HEK293 (cell line): ENCODE data around the gene P2RY2.

Experiments
- SCRT1 ChIP-seq: fragments of 450-650 bp; formaldehyde crosslinking; IDR thresholded peaks from 2 replicates; pipeline ENCODE4 v1.5.1; 2016; ENCODE audit warnings: missing biosample characterization, missing genetic modification characterization, borderline replicate concordance
- YY1 ChIP-seq: fragments of 450-650 bp; formaldehyde crosslinking; IDR thresholded peaks from 2 replicates; pipeline ENCODE4 v1.5.1; 2018; ENCODE audit warnings: missing biosample characterization, missing genetic modification characterization
- ZNF311 ChIP-seq: fragments of 450-650 bp; formaldehyde crosslinking; IDR thresholded peaks from 2 replicates; pipeline ENCODE4 v1.5.1; 2017; ENCODE audit warnings: missing biosample characterization, missing genetic modification characterization, borderline replicate concordance
- ZNF324 ChIP-seq: fragments of 450-650 bp; formaldehyde crosslinking; IDR thresholded peaks from 2 replicates; pipeline ENCODE4 v1.5.1; 2016; ENCODE audit warnings: missing biosample characterization, missing genetic modification characterization
- TF ChIP-seq, protein P1 (sequence below): fragments of 450-650 bp; formaldehyde crosslinking; IDR thresholded peaks from 2 replicates; pipeline ENCODE4 v1.5.1; 2016; ENCODE audit warnings: missing biosample characterization, missing genetic modification characterization
- TF ChIP-seq, protein P2 (sequence below): fragments of 450-650 bp; formaldehyde crosslinking; IDR thresholded peaks from 2 replicates; pipeline ENCODE4 v1.5.1; 2016; ENCODE audit warnings: missing biosample characterization, missing genetic modification characterization

DNA sequence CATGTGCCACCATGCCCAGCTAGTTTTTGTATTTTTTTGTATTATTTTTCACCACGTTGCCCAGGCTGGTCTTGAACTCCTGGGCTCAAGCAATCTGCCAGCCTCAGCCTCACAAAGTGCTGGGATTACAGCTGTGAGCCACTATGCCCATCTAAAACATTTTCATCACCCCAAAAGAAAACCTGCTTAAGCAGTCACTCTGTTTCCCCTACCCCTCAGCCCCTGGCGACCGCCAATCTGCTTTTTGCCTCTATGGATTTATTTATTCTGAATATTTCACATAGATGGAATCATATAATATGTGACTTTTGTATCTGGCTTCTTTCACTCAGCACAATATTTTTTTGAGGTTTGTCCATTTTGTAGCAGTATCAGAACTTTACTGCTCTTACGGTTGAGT, 18.6 kb upstream of the P2RY2 start:
- no peak for TF ChIP-seq ZNF324 (tag by site-specific recombination)
- TF ChIP-seq SCRT1 (tag by site-specific recombination): no peak
- no peak for TF ChIP-seq ZNF311
- TF ChIP-seq, protein P1, sequence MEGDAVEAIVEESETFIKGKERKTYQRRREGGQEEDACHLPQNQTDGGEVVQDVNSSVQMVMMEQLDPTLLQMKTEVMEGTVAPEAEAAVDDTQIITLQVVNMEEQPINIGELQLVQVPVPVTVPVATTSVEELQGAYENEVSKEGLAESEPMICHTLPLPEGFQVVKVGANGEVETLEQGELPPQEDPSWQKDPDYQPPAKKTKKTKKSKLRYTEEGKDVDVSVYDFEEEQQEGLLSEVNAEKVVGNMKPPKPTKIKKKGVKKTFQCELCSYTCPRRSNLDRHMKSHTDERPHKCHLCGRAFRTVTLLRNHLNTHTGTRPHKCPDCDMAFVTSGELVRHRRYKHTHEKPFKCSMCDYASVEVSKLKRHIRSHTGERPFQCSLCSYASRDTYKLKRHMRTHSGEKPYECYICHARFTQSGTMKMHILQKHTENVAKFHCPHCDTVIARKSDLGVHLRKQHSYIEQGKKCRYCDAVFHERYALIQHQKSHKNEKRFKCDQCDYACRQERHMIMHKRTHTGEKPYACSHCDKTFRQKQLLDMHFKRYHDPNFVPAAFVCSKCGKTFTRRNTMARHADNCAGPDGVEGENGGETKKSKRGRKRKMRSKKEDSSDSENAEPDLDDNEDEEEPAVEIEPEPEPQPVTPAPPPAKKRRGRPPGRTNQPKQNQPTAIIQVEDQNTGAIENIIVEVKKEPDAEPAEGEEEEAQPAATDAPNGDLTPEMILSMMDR (tag by site-specific recombination): no peak
- TF ChIP-seq YY1: no peak
- TF ChIP-seq, protein P2, sequence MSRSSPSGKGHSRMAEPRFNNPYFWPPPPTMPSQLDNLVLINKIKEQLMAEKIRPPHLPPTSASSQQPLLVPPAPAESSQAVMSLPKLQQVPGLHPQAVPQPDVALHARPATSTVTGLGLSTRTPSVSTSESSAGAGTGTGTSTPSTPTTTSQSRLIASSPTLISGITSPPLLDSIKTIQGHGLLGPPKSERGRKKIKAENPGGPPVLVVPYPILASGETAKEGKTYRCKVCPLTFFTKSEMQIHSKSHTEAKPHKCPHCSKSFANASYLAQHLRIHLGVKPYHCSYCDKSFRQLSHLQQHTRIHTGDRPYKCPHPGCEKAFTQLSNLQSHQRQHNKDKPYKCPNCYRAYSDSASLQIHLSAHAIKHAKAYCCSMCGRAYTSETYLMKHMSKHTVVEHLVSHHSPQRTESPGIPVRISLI (tag by site-specific recombination): no peak
